HG03520 (cell line): Measurements from ENCODE around the gene PGAP2.
"Not testable (repeated sequence)": the region's sequence is repeated elsewhere in the genome, so short reads cannot be mapped to it uniquely, and the experiment has no call there.

Source experiments
- ATAC-seq: cut with Tn5 transposase; IDR thresholded peaks from one replicate; pipeline ENCODE4 v1.9.1; 2021; ENCODE audit warnings: mild to moderate bottlenecking, moderate library complexity; ENCODE audit not compliant: unreplicated experiment

Gene PGAP2

GRCh38 chr11:3807909-3808860, at the start of gene PGAP2:
Gene PGAP2, plus strand, starts transcription at chr11:3808560. Its CDS starts 2,700 bp downstream, at chr11:3811260.
- peak; percentile 59 for ATAC-seq

- no peak for ATAC-seq
Measured at GRCh38 chr11:3764266-3764665, 44.1 kb upstream of the PGAP2 start.

GRCh38 chr11:3766836-3767235, 41.5 kb upstream of the PGAP2 start:
- ATAC-seq: not testable (repeated sequence)

GRCh38 chr11:3767536-3767935, 40.8 kb upstream of the PGAP2 start:
- ATAC-seq: no peak

- ATAC-seq: no peak
Measured at GRCh38 chr11:3773180-3773579, 35.2 kb upstream of the PGAP2 start.

GRCh38 chr11:3775736-3776406, 32.5 kb upstream of the PGAP2 start:
- no peak for ATAC-seq

- ATAC-seq: no peak
Measured at GRCh38 chr11:3781423-3781822, 26.9 kb upstream of the PGAP2 start.

GRCh38 chr11:3782963-3783362, 25.4 kb upstream of the PGAP2 start:
- no peak for ATAC-seq

GRCh38 chr11:3783611-3784010, 24.7 kb upstream of the PGAP2 start:
- no peak for ATAC-seq

- no peak for ATAC-seq
Measured at GRCh38 chr11:3786781-3787428, 21.5 kb upstream of the PGAP2 start.

GRCh38 chr11:3794387-3794786, 14.0 kb upstream of the PGAP2 start:
- not testable (repeated sequence) for ATAC-seq

GRCh38 chr11:3795131-3796001, 13.0 kb upstream of the PGAP2 start:
- no peak for ATAC-seq

GRCh38 chr11:3796002-3796311, 12.4 kb upstream of the PGAP2 start:
- ATAC-seq: no peak

- no peak for ATAC-seq
Measured at GRCh38 chr11:3796346-3796745, 12.0 kb upstream of the PGAP2 start.

- peak; percentile 17 for ATAC-seq
Measured at GRCh38 chr11:3796801-3797328, 11.5 kb upstream of the PGAP2 start.

- ATAC-seq: peak; percentile 92
Measured at GRCh38 chr11:3797329-3798090, 10.8 kb upstream of the PGAP2 start, which contains the start of gene NUP98. Gene NUP98, minus strand, starts transcription at chr11:3797554. Its CDS starts 15,437 bp downstream, at chr11:3782117.

- no peak for ATAC-seq
Measured at GRCh38 chr11:3799143-3799542, 9.2 kb upstream of the PGAP2 start.

- ATAC-seq: no peak
Measured at GRCh38 chr11:3799873-3800272, 8.5 kb upstream of the PGAP2 start.

GRCh38 chr11:3802011-3802790, 6.2 kb upstream of the PGAP2 start:
- ATAC-seq: no peak
